ENCODE measurements around the gene MCM8.

DNA sequence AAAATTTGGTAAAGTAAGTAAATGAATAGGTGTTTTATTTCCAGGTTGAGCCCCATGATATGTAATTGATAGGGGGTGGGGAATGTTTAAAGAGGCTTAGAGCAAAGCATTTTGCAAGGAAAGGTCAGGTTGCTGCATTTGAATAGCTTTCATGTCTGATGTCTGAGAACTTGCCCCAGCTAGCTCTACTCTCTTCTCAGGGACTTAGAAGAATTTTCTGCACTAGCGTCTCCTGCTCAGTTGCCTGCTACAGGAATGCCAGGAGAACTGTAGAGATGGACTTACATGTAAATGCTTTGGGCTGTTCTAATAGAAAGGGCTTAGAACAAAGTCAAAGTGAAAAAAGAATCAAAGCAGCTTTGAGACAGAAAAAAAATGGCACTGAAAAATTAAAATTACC lies 35.6 kb upstream of the MCM8 start:
- TF ChIP-seq, protein P1, sequence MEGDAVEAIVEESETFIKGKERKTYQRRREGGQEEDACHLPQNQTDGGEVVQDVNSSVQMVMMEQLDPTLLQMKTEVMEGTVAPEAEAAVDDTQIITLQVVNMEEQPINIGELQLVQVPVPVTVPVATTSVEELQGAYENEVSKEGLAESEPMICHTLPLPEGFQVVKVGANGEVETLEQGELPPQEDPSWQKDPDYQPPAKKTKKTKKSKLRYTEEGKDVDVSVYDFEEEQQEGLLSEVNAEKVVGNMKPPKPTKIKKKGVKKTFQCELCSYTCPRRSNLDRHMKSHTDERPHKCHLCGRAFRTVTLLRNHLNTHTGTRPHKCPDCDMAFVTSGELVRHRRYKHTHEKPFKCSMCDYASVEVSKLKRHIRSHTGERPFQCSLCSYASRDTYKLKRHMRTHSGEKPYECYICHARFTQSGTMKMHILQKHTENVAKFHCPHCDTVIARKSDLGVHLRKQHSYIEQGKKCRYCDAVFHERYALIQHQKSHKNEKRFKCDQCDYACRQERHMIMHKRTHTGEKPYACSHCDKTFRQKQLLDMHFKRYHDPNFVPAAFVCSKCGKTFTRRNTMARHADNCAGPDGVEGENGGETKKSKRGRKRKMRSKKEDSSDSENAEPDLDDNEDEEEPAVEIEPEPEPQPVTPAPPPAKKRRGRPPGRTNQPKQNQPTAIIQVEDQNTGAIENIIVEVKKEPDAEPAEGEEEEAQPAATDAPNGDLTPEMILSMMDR (IDR thresholded peaks at IDR 0.05; ENCODE audit: low read length): no peak
- no peak for TF ChIP-seq EZH2 (optimal IDR thresholded peaks at IDR 0.05; ENCODE audit: low read depth, low read length)
